ENCODE results near the gene PDE11A. TPM values are rescaled to one million over a fixed set of nuclear protein-coding genes. Genes with fewer than 3 reads are reported as not detected.

PDE11A gene
- polyA plus RNA-seq, 2 of the 4 experiments (the other 2 are of a cell fraction) = 3.6 to 5.6 TPM

GRCh38 chr2:177639262-177639914, 433.2 kb downstream of the PDE11A start (continued):
- TF ChIP-seq GATA3 (IDR thresholded peaks at IDR 0.05; ENCODE audit: borderline replicate concordance) (no peak), HEYL (CRISPR knock-in tag; IDR thresholded peaks at IDR 0.05) (no peak), EP300 (IDR thresholded peaks at IDR 0.05) (no peak), EHF (CRISPR knock-in tag; IDR thresholded peaks at IDR 0.05) (no peak)

- 91% methylated on average over 1 of the region's 1 CpG for WGBS (ENCODE audit: missing lambda C conversion rate)
- no peak for ATAC-seq
- ChIA-PET CTCF (interaction anchor here (1.3 to 1.6 kb wide), 2 partner anchors 9 to 15 kb away, joined by 3 to 4 read pairs; no protein-coding TSS in a partner anchor), POLR2A (no interaction called here)
- TF ChIP-seq MYC (IDR thresholded peaks at IDR 0.05; ENCODE audit: borderline replicate concordance, low read length) (no peak), HES2 (IDR thresholded peaks at IDR 0.05) (no peak), POLR2A (IDR thresholded peaks at IDR 0.05; ENCODE audit: low read length) (no peak), EHMT2 (IDR thresholded peaks at IDR 0.05; ENCODE audit: low read depth) (no peak), ZSCAN20 (CRISPR knock-in tag; IDR thresholded peaks at IDR 0.05) (no peak), HOXB5 (CRISPR knock-in tag; IDR thresholded peaks at IDR 0.05) (no peak), PBX3 (IDR thresholded peaks at IDR 0.05) (no peak), MAX (IDR thresholded peaks at IDR 0.05) (no peak), BHLHE40 (IDR thresholded peaks at IDR 0.05; ENCODE audit: low read depth, low read length) (no peak), RCOR1 (IDR thresholded peaks at IDR 0.05; ENCODE audit: low read depth, low read length) (no peak), CHD4 (IDR thresholded peaks at IDR 0.05; ENCODE audit: borderline replicate concordance) (no peak)
- Histone ChIP-seq H3K4me2 (no peak overlapping the region), H3K4me1 (no peaks in the 10 kb centered on the region), H3K9me3 (no peaks in the 10 kb centered on the region), H3K27ac (no peak overlapping the region), H3K4me3 (no peak overlapping the region)
- no peak for FAIRE-seq
- no peak for DNase-seq (ENCODE audit: low read depth in 1 of 2, low spot score in 1 of 2)
Measured at GRCh38 chr2:177638507-177638906, 434.1 kb downstream of the PDE11A start.

DNA sequence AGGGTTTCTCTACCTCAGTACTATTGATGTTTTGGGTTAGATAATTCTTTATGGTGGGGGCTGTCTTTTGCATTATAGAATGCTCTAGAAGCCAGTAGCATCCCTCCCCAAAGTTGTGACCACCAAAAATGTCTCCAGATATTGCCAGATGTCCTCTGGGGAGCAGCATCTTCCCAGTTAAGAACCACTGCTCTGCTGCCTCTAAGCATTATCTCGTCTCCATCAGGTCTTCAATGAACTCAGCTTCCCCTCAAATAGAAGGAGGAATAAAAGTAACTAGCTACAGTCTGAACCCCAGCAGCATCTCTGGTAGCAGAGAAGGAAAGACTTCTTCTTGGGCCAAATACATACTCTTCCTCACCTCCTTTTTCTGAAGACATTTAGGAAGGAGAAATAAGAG, 435.9 kb downstream of the PDE11A start:
- Histone ChIP-seq H3K9me3 (no peaks in the 10 kb centered on the region), H3K4me3 (no peak overlapping the region), H3K27ac (no peak overlapping the region), H3K4me1 (no peaks in the 10 kb centered on the region), H3K4me2 (no peak overlapping the region)
- ChIA-PET CTCF (no interaction called here), POLR2A (no interaction called here)
- TF ChIP-seq FOSL2 (IDR thresholded peaks at IDR 0.05) (no peak), FOSL2 (CRISPR knock-in tag; IDR thresholded peaks at IDR 0.05) (no peak), ZSCAN20 (CRISPR knock-in tag; IDR thresholded peaks at IDR 0.05) (no peak), EHF (CRISPR knock-in tag; IDR thresholded peaks at IDR 0.05) (no peak), HOXB5 (CRISPR knock-in tag; IDR thresholded peaks at IDR 0.05) (no peak), RARB (CRISPR knock-in tag; IDR thresholded peaks at IDR 0.05) (no peak), CHD4 (IDR thresholded peaks at IDR 0.05; ENCODE audit: borderline replicate concordance) (no peak), NR3C1 (IDR thresholded peaks at IDR 0.05) (no peak), ZC3H11A (IDR thresholded peaks at IDR 0.05) (no peak), NFE2L2 (conservative IDR thresholded peaks at IDR 0.05; ENCODE audit: low read length) (no peak), MYC (IDR thresholded peaks at IDR 0.05; ENCODE audit: borderline replicate concordance, low read length) (no peak), RNF2 (IDR thresholded peaks at IDR 0.05; ENCODE audit: borderline replicate concordance, low read depth) (no peak), RCOR1 (IDR thresholded peaks at IDR 0.05; ENCODE audit: low read depth, low read length) (no peak), PHF8 (IDR thresholded peaks at IDR 0.05; ENCODE audit: borderline replicate concordance, low read depth) (no peak), TFCP2L1 (CRISPR knock-in tag; IDR thresholded peaks at IDR 0.05) (no peak)
- TF ChIP-seq, protein P1, sequence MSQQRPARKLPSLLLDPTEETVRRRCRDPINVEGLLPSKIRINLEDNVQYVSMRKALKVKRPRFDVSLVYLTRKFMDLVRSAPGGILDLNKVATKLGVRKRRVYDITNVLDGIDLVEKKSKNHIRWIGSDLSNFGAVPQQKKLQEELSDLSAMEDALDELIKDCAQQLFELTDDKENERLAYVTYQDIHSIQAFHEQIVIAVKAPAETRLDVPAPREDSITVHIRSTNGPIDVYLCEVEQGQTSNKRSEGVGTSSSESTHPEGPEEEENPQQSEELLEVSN (IDR thresholded peaks at IDR 0.05; ENCODE audit: borderline replicate concordance, low read depth) = no peak
- DNase-seq (ENCODE audit: low read depth in 1 of 2, low spot score in 1 of 2) (no peak), ATAC-seq (no peak), FAIRE-seq (no peak)
- 53% methylated on average over 1 of the region's 1 CpG for WGBS (ENCODE audit: missing lambda C conversion rate)

Measured in A549 (cell line).